C4-2B (cell line): Measurements from ENCODE around the gene AXIN2.

ENCODE experiments used
- H3K27ac ChIP-seq: fragments of 450-650 bp; 2 replicates; pipeline ENCODE4 v1.5.1; 2017
- CTCF ChIP-seq: fragments of 450-650 bp; conservative IDR thresholded peaks from 2 replicates; pipeline ENCODE4 v1.5.1; 2017; ENCODE audit warnings: mild to moderate bottlenecking
- ZFX ChIP-seq: fragments of 450-650 bp; IDR thresholded peaks from 2 replicates; pipeline ENCODE4 v1.6.1; 2017

AXIN2 gene

GRCh38 chr17:65561452-65562205 lies at the start of gene AXIN2:
Gene AXIN2, minus strand, starts transcription at chr17:65561648. Its CDS starts 3,028 bp downstream, at chr17:65558620.
- peak within 1 kb of the TSS; percentile 80 for H3K27ac ChIP-seq

GRCh38 chr17:65609749-65610148 lies 48.3 kb upstream of the AXIN2 start:
- TF ChIP-seq CTCF (no peak), ZFX (no peak)
- peak overlapping the region; percentile 58 for H3K27ac ChIP-seq

More at GRCh38 chr17:65561452-65562205, at the start of gene AXIN2:
- TF ChIP-seq CTCF = no peak; the same call in 1 of the 2 replicates
- no peak for TF ChIP-seq ZFX

GRCh38 chr17:65609286-65609685 lies 47.8 kb upstream of the AXIN2 start:
- peak overlapping the region; percentile 58 for H3K27ac ChIP-seq
- TF ChIP-seq ZFX (no peak), CTCF (no peak)

GRCh38 chr17:65604070-65604469 lies 42.6 kb upstream of the AXIN2 start:
- TF ChIP-seq CTCF = no peak
- TF ChIP-seq ZFX = no peak
- H3K27ac ChIP-seq = no peak overlapping the region

GRCh38 chr17:65601881-65602280 lies 40.4 kb upstream of the AXIN2 start:
- no peak for TF ChIP-seq ZFX
- TF ChIP-seq CTCF = no peak

GRCh38 chr17:65601145-65601544 lies 39.7 kb upstream of the AXIN2 start:
- TF ChIP-seq CTCF (no peak), ZFX (no peak)
- H3K27ac ChIP-seq = no peak overlapping the region

More at GRCh38 chr17:65601881-65602280, 40.4 kb upstream of the AXIN2 start:
- H3K27ac ChIP-seq = no peak overlapping the region

- H3K27ac ChIP-seq = no peak overlapping the region
Measured at GRCh38 chr17:65600518-65600917, 39.1 kb upstream of the AXIN2 start.

More at GRCh38 chr17:65600518-65600917, 39.1 kb upstream of the AXIN2 start:
- TF ChIP-seq CTCF = no peak
- TF ChIP-seq ZFX = no peak
